Activated CD4-positive, alpha-beta T cell treated with anti-CD3 and anti-CD28 coated beads, Interleukin-2, amount 50 U/mL, for 48 hours (primary cell): Measurements from ENCODE around the gene PTPN9.
A peak's percentile ranks its signal among the peaks of the same experiment; 100 is the strongest.
"Not testable (repeated sequence)": the region's sequence is repeated elsewhere in the genome, so short reads cannot be mapped to it uniquely, and the experiment has no call there.

Experiments used
- DNase-seq, 2 experiments: peaks; one replicate each; pipeline ENCODE4 v3.0.0-alpha.2; 2020

Gene PTPN9

DNA sequence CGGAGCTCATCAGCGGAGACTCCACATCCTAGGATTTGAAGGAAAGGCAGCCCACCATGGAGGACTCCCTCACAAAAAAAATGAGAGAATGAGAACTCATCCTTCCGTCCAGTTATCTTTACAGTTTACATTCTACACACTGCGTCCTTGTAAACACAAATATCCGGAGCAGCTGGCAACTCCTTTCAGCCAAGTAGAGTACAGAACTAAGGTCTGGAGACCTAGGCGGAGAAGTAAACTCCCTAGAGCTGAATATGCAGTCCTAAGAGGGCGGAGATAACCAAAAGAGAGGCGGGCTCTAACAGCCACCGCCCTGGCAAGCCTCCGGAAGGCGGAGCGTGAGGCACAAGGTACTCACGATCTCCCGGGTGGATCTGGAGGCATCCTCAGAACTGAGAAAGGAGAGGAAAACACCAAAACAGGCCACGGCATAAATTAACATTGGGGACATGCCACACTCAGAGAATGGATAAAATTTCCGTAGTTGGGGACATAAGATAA is 126.7 kb downstream of the PTPN9 start:
- DNase-seq: peak; percentile 81 to 85

DNA sequence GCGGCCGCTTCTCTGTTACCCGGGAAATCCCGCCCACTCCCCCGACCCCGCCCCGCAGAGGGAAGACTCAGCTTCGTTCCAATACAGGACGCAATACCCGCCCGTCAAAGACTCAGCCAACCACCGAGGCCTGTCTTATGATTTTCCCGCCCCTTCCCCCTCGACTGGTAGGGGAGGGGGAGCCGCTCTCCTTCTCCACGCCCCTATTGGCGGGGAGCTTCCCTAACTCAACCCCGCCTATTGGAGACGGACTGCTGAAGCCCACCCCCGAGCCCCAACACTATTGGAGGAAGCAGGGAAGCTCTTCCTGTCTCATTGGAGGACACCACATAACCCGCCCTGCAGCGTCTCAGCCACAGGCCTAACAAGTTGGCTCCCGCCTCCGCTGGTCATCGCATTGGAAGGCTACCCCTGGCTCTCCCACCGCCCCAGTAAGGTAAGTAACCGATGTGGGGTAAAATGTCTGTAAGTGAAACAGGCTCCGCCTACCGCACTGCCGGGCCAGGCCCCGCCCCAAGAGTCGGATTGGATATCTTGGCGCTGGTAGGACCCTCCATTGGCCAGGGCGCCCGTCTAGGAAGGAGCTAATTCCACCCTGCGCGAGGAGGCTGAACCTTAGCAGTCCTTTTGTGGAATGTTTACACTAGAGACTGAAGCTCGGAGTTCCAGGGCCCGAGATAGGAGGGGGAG is 127.3 kb downstream of the PTPN9 start, which contains the start of gene SIN3A:
Gene SIN3A (minus strand): TSS at position 17 of the 690 bp plus-strand sequence. CDS start 21,315 bp downstream, outside the sequence.
- peak; percentile 100 for DNase-seq

DNA sequence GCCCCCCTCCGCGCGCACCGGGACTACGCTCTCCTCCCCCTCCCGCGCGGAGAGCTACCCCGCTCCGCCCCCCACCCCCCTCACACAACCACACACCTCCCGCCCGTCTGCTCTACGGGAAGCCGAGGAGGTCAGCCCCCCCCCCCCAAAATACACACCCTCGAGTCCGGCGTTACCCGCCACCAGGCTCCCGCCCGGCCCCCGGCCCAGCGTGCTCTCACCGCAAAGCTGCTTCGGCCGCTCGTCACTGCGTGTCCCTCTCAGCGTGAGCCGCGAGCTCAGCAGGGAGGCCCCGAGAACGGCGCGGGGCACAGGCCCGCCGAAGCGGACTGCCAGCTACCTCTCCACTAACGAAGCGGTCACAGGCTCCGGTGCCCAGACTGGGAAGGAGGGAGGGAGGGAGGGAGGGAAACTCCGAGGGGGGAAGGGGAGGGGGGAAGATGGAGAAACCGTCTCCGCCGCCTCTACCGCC is 127.9 kb downstream of the PTPN9 start:
- no peak for DNase-seq

DNA sequence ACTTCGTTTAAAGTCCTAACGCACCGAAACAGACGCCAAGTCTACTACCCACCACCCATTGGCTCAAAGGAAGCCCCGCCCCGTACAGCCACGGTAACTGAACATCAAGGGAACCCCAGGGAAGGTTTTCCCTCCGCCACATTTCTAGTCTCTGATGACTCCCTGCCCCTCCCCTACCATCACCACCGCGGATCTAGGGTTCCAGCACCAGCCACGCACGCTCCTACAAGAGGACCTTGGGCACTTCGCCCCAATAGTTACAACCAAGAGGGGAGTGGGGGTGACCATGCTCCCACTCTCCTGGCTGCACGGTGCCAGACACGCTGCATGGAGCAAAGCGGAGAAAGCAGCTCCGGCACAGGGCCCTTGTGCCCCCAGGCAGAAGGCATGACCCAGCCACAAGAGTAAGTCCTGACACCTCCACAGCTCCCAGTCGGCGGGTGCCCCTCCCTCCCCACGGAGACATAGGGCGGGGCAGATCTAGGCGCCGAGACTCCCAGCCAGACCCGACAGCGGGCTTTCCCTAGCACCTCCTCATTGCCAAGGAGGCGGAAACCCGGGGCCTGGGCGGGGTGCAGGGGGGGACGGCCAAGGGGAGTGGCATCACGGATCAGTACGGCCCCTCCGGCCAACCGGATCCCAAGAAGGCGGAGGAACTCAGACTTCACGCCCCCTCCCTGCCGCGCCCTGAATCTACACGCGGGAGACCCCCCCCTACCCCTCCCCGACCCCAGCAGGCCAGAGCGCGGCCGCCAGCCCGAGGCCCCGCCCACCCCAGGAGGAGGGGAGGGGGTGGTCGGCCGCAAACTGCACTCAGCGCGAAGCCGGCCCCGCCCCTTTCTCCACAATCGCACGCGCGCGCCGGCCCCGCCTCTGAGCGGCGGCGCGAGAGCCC is 128.6 kb downstream of the PTPN9 start:
- DNase-seq: peak; percentile 98

DNA sequence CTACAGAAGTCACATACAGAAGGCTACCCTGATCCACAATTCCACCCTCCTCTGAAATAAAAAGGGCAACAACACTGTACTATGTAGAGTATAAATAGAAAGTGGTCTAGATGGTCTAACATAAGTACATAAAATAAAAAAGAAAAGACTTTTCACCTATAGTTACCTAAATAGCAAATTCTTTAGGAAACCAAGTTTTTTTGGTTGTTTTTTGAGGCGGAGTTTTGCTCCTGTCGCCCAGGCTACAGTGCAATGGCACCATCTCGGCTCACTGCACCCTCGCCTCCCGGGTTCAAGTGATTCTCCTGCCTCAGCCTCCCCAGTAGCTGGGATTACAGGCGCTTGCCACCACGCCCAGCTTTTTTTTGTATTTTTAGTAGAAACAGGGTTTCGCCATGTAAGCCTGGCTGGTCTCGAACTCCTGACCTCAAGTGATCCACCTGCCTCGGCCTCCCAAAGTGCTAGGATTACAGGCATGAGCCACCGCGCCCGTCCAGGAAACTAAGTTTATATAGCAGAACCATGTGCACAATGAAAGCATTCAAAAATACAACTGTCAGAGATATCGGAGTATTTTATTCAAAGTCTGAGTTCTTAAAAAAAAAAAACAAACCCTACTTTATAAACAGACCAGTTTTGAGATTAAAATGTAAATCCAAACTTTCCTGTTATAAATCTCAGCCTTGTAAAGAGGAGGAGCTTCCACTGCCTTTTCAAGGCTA is 129.4 kb downstream of the PTPN9 start:
- no peak for DNase-seq

DNA sequence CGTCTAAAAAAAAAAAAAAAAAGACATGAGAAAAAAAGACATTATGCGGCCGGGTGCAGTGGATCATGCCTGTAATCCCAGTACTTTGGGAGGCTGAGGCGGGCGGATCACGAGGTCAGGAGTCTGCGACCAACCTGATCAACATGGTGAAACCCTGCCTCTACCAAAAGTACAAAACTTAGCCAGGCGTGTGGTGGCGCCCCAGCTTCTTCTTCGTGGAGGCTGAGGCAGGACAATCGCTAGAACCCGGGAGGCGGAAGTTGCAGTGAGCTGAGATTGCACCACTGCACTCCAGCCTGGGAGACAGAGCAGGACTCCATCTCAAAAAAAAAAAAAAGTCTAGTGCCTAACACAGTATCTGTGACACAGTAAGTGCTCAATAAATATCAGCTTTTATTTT is 130.9 kb downstream of the PTPN9 start:
- not testable (repeated sequence) for DNase-seq

DNA sequence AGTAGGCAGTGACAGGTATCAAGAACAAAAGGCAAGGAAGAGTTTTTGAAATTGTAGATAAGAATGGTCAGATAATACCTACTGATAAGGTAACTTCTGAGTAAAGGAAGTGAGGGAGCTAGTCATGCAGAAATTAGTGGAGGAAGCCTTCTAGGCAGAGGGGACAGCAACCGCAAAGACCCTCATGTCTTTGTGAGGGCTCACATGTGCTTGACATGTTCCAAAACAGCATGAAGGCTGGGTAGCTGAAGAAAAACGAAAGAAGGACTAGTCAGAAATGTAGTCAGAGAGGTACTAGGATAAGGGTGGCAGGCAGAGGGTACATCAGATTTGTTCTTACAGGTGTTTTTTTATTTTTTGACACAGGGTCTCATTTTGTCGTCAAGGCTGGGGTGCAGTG is 133.0 kb downstream of the PTPN9 start:
- DNase-seq: peak in 1 of 2 experiments; percentile 13

DNA sequence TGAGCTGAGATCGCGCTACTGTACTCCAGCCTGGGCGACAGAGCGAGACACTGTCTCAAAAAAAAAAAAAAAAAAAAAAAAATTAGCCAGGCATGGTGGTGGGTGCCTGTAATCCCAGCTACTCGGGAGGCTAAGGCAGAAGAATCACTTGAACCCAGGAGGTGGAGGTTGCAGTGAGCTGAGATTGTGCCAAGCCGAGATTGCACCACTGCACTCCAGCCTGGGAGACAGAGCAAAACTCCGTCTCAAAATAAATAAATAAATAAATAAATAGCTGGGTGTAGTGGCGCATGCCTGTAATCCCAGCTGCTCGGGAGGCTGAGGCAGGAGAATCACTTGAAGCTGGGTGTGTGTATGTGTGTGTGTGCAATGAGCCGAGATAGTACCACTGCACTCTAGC is 133.8 kb downstream of the PTPN9 start:
- not testable (repeated sequence) for DNase-seq

DNA sequence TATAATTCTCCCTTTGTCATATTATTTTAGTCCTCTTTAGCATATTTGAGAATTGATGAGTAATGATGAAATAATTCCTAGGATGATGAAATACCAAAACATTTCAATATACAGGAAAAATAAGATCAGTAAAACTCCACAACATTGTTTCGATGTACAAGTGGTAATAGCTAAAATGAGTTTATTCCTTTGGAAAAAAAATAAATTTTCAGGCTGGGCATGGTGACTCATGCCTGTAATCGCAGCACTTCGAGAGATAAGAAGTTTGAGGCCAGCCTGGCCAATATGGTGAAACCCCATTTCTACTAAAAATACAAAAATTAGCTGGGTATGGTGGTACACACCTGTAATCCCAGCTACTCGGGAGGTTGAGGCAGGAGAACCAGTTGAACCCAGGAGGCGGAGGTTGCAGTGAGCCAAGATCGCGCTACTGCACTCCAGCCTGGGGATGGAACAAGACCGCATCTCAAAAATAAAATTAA is 135.1 kb downstream of the PTPN9 start:
- not testable (repeated sequence) for DNase-seq

DNA sequence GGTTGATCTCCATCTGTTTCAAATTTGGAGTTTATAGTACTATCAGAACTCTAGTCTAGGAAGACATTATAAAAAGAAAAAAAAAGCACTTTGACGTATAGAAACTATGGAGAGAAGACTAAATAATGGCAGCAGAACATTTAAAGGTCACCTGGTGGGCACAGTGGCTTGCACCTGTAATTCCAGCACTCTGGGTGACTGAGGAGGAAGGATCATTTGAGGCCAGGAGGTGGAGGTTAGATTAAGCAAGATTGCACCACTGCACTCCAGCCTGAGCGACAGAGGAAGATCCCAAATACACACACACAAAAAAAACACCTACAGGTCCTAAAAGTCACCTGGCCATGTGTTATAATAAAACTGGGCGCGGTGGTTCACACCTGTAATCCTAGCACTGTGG is 141.4 kb downstream of the PTPN9 start:
- no peak for DNase-seq

DNA sequence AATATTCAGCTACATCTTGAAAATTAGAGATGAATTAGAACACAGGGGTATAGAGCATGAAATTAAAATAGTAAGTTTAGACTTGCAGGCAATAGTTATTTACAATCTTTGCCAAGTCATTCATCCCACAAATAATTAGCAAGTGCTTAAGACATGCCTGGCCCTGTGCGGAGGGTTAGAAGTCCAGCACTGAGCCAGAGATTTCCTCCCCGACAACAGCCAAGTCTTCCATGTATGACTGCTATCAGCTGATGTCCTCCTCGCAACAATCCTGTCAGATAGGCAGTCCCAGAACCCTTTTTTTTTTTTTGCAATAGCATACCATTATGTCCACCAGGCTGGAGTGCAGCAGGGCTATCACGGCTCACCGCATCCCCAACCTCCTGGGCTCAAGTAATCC is 142.2 kb downstream of the PTPN9 start:
- DNase-seq: no peak

DNA sequence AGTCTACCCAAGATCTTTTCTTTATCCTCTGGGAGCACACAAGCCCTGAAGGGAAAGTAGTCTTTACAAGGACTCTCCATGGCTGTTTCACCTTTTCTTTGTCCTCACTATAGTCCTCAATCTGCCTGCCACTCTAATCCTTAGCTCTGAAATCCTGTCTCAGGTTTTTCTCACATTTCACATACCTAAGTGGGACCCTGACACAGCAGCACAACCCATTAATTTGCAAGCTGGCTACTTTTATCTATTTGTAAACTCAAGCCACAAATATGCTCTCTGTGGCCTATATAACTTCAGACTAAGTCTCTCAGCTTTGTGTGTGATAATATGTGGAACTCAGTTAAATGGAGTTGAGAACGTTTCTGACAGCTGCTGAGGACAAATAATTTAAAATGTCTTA is 147.4 kb downstream of the PTPN9 start:
- DNase-seq: no peak

DNA sequence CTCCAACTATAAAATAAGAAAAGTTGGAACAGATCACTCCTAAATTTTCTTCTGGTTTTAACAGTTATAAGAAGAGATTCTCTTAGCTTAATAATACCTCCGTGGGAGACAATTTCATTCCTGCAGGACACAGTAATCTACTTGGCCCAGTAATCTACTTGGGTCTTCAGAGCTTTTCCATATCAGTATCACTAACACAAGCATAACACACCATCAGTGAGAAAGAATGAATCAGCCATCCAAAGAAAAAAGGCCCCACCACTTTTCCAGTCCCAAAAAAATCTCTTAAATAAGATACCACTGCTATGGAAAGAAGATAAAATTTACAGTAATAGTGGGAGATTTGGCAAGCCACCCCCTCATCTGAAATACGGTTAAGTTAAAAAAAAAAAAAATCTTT is 147.8 kb downstream of the PTPN9 start:
- DNase-seq: no peak

DNA sequence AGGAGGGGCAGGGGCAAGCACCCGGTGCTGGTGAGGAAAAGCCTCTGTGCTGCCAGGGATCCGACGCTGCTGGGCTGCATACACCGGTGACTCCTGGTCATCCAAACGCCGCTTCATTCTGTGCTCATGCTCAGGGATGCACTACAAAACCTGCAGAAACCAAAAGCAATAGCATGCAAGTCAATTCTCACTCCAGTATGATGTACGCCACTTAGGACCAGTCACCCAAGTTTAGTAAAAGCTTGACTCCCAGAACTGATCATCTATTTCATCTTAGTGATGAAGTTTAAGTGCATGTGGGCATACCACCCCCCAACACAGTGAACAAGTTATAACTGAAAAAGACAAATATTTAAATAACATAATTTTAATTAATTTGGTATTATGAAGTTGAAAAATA is 148.9 kb downstream of the PTPN9 start:
- DNase-seq: no peak

DNA sequence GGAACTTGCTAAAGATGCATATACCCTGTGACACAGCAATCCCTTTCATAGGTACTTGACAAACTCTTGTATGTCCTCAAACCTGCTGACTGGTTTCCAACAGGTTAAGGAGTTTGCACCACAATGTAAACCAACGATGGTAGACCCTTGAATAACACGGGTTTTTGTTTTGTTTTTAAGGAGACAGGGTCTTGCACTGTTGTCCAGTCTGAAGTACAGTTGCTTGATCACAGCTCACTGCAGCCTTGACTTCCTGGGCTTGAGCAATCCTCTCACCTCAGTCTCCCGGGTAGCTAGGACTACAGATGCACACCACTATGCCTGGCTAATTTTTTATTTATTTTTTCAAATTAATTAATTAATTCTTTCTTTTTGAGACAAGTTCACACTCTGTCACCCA is 151.0 kb downstream of the PTPN9 start:
- DNase-seq: no peak

DNA sequence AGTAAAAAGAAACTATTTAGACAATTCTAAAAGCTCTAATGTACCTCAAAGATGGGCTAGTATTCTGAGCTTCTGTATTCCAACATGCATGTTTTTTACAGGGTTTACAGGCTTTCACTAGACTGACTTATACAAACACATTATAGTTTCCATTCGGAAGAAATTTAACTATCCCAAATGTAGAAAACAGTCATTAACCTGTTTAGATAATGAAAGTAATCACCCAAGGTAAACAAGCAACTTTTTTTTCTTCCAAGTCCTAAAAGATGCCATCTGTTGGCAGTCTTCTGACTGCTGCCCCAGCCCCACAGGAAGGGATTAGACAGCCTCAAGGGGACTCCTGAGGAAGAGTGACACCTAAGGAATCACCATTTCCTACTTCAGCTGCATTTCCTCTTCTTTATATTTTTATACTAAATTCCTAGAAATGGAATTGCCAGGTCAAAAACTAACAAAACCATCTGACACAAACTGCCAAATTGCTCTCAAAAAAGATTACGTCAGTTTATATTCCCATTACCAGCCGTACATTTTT is 153.1 kb downstream of the PTPN9 start:
- DNase-seq: no peak

DNA sequence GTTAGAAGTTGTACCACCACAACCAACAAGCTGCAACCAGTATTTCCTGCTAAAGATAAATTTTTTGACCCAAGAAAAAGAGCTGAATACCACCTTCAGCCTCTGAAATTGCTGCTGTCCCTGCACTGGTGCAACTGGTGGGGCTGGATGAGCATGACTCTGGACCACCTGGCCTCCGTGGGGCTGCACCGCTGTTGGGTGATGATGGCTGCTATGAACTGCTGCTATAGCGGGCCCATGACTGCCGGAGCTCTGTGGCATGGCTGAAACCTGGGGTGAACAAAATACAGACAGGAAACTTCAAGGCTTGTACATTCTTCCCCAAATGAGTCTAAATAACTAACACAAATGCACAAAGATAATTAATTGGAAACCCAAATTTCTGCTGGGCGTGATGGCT is 156.6 kb downstream of the PTPN9 start:
- DNase-seq: no peak

DNA sequence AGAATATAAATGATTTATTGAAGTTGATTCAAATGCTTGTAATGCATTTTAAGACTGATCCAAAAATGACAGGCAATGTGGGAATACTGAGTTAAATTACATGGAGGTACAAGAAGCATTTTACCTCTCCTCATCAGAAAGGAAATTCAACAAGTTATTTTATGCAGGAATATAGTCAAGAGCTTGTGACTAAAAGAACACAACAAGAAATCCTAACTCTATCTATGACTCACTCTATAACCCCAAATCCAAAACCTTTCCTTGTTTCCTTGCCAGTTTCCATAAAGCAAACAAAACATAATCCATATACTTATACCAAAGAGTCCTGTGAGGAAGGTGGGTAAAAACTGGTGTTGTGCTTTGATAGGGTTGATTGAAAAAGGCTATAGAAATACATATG is 158.4 kb downstream of the PTPN9 start:
- no peak for DNase-seq

DNA sequence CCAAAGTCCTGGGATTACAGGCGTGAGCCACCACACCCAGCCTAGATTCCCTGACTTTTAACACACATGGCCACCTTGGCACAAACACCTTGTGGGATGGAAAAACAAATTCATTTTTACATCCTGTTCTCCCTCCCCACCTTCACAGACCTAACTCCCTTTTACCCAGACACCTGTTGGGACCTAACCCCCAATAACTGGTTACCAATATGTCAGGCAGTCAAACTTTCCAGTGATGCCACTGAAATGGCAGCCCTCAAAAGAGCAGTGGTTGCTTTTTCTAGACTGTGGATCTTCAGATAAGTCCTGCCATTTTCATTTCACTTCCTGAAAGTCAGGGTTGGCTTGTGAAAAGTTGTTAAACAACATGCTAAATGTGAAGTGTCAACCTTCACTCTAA is 162.5 kb downstream of the PTPN9 start:
- DNase-seq: no peak
